K562 (cell line): ENCODE results near the gene KRI1. TPM values are rescaled to one million over a fixed set of nuclear protein-coding genes. Genes with fewer than 3 reads are reported as not detected.

Source experiments
- BCLAF1 ChIP-seq, 2 experiments: fragments of 450-650 bp in 1 of 2; IDR thresholded peaks; 2 replicates each; pipeline ENCODE4 v1.6.1; 2011 to 2017; ENCODE audit warnings: low read depth in 2 of 2, antibody characterized with exemption in 1 of 2, borderline replicate concordance in 1 of 2, low read length in 1 of 2, mild to moderate bottlenecking in 1 of 2, mixed read lengths in 1 of 2; ENCODE audit not compliant: control insufficient read depth in 1 of 2
- CBX8 ChIP-seq: fragments of 200-600 bp; sonication (generic); IDR thresholded peaks from 2 replicates; pipeline ENCODE4 v1.6.1; 2012; ENCODE audit warnings: borderline replicate concordance, mixed run types, low read depth, mild to moderate bottlenecking, moderate library complexity, mixed read lengths, low read length, control low read depth, inconsistent platforms; ENCODE audit not compliant: poor library complexity, severe bottlenecking; ENCODE audit errors: extremely low read depth
- CTBP1 ChIP-seq: fragments of 450-650 bp; IDR thresholded peaks from 2 replicates; pipeline ENCODE4 v1.6.1; 2016; ENCODE audit warnings: borderline replicate concordance
- KDM1A ChIP-seq, 2 experiments: fragments of 450-650 bp; IDR thresholded peaks; 2 replicates each; pipeline ENCODE4 v1.6.1; 2016; ENCODE audit warnings: mild to moderate bottlenecking in 2 of 2
- KLF13 ChIP-seq: fragments of 450-650 bp; IDR thresholded peaks from 2 replicates; pipeline ENCODE4 v1.6.1; 2016; ENCODE audit warnings: missing genetic modification characterization, low read depth, mild to moderate bottlenecking, missing compliant biosample characterization, moderate library complexity, borderline replicate concordance
- L3MBTL2 ChIP-seq: fragments of 450-650 bp; IDR thresholded peaks from 2 replicates; pipeline ENCODE4 v1.6.1; 2016; ENCODE audit warnings: mild to moderate bottlenecking, moderate library complexity
- PPARD ChIP-seq: fragments of 250-450 bp; sonication (Bioruptor Pico); IDR thresholded peaks from 2 replicates; pipeline ENCODE4 v1.8.0; 2022; ENCODE audit warnings: inconsistent platforms, mild to moderate bottlenecking, moderate library complexity
- RB1 ChIP-seq: fragments of 450-650 bp; IDR thresholded peaks from 2 replicates; pipeline ENCODE4 v1.6.1; 2017; ENCODE audit warnings: low read depth, mild to moderate bottlenecking
- TFE3 ChIP-seq: fragments of 450-650 bp; formaldehyde crosslinking; IDR thresholded peaks from 2 replicates; pipeline ENCODE4 v1.4.0; 2020; ENCODE audit warnings: mild to moderate bottlenecking, mixed read lengths
- ZBTB2 ChIP-seq: fragments of 450-650 bp; IDR thresholded peaks from 2 replicates; pipeline ENCODE4 v1.6.1; 2016; ENCODE audit warnings: antibody characterized with exemption
- ZFP30 ChIP-seq: fragments of 250-450 bp; sonication (Bioruptor Pico); IDR thresholded peaks from 2 replicates; pipeline ENCODE4 v1.8.0; 2022; ENCODE audit warnings: moderate library complexity, mild to moderate bottlenecking, inconsistent platforms, borderline replicate concordance
- ZNF12 ChIP-seq: sonication (generic); formaldehyde crosslinking; IDR thresholded peaks from 2 replicates; pipeline ENCODE4 v1.4.0; 2020; ENCODE audit warnings: mild to moderate bottlenecking, missing genetic modification reagents
- ZNF121 ChIP-seq: sonication (generic); formaldehyde crosslinking; conservative IDR thresholded peaks from 2 replicates; pipeline ENCODE4 v1.8.0; 2022; ENCODE audit warnings: missing genetic modification reagents
- ZNF165 ChIP-seq: fragments of 250-450 bp; sonication (Bioruptor Pico); IDR thresholded peaks from 2 replicates; pipeline ENCODE4 v1.4.0; 2020; ENCODE audit warnings: borderline replicate concordance
- ZSCAN32 ChIP-seq: fragments of 450-650 bp; formaldehyde crosslinking; IDR thresholded peaks from 2 replicates; pipeline ENCODE4 v1.4.0; 2020; ENCODE audit warnings: mild to moderate bottlenecking, moderate library complexity
- polyA plus RNA-seq, 8 experiments: library from polyadenylated mRNA; depleted of rRNA in 4 of 8; stranded (reverse) in 5 of 8; unstranded in 3 of 8; fragments of >200 nt; fragmentation: Nextera tagmentation in 2 of 8; fragmentation: Illumina TruSeq in 1 of 8; extraction: Ambion mirVana in 2 of 8; extraction: Trizol in 1 of 8; gene quantifications; 2 replicates each; pipeline versions ENCODE4 v1.2.1 to v1.2.3, GENCODE V29; 2011 to 2014; ENCODE audit warnings: inconsistent platforms in 1 of 8, missing spikeins in 1 of 8
- total RNA-seq, 7 experiments: library from RNA; depleted of rRNA in 6 of 7; stranded (reverse); fragments of >200 nt in 6 of 7; fragmentation: Illumina TruSeq in 2 of 7; extraction: Trizol in 2 of 7; gene quantifications; 2 replicates each; pipeline versions ENCODE4 v1.2.1 to v1.2.3, GENCODE V29; 2011 to 2021; ENCODE audit warnings: low replicate concordance in 1 of 7
- TF ChIP-seq, protein P1 (sequence below): fragments of 450-650 bp; formaldehyde crosslinking; IDR thresholded peaks from 2 replicates; pipeline ENCODE4 v1.4.0; 2022; ENCODE audit warnings: missing genetic modification characterization
- TF ChIP-seq, protein P2 (sequence below): fragments of 450-650 bp; IDR thresholded peaks from 2 replicates; pipeline ENCODE4 v1.6.1; 2016; ENCODE audit warnings: mild to moderate bottlenecking

KRI1 gene
- total and polyA plus RNA-seq, 9 of the 15 experiments (the other 6 are each of a cell fraction or from before 2014, with no cell fraction given): 1.1 to 50.7 (median 24.7) TPM

DNA sequence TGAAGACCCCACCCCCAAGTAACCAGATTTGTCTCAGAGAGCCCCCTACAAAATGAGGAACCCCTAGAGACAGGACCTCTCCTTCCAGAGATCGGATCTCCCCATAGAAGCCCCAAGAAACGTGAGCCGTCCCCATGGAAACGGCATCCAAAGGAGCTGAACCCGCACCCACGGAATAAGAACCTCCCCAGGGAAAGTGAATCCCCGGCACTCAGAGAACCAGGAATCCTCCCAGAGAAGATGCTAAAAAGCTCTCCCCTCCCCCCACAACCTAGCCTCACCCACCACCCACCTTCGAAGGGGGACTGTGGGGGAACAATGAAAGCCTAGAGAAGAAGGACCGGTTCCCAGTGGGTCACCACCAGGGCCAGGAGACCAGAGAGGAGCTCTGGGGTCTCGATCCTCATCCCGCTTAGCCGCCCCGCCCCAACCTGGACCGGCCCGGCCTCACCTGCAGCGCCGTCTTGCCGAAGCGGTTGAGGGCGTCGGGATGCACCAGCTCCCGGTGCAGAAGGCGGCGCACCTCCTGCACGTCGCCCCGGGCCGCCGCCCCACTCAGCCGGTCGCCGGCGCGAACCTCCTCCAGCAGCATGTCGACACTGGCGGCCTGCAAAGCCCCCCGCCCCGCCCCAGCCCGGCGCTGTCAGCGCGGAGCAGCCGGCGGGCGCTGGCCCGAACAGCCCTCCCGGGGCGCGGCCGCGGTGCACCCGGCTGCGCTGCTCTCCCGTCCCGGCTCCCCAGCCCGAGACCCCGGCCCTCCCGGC lies 2.4 kb upstream of the KRI1 start (continued):
- peak; percentile 19; the same call in 1 of the 2 replicates for TF ChIP-seq L3MBTL2
- TF ChIP-seq, protein P1, sequence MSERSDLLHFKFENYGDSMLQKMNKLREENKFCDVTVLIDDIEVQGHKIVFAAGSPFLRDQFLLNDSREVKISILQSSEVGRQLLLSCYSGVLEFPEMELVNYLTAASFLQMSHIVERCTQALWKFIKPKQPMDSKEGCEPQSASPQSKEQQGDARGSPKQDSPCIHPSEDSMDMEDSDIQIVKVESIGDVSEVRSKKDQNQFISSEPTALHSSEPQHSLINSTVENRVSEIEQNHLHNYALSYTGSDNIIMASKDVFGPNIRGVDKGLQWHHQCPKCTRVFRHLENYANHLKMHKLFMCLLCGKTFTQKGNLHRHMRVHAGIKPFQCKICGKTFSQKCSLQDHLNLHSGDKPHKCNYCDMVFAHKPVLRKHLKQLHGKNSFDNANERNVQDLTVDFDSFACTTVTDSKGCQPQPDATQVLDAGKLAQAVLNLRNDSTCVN: no peak
- peak; percentile 77; the same call in 1 of the 2 replicates for TF ChIP-seq CTBP1
- no peak for TF ChIP-seq CBX8
- TF ChIP-seq KLF13 (tag): no peak
- TF ChIP-seq BCLAF1 (IDR thresholded peaks at IDR 0.05; ENCODE audit: borderline replicate concordance in 1 of 2, control insufficient read depth in 1 of 2, low read depth in 2 of 2, low read length in 1 of 2): no peak
- no peak for TF ChIP-seq ZBTB2
- TF ChIP-seq ZSCAN32 (CRISPR knock-in tag): no peak
- no peak for TF ChIP-seq ZFP30 (CRISPR knock-in tag)
- TF ChIP-seq TFE3: no peak
- no peak for TF ChIP-seq ZNF165 (CRISPR knock-in tag)
- TF ChIP-seq ZNF121 (CRISPR knock-in tag): no peak
- peak; percentile 24 to 32; a peak in 2 of 4 replicates for TF ChIP-seq KDM1A (IDR thresholded peaks at IDR 0.05)
- no peak for TF ChIP-seq PPARD (CRISPR knock-in tag)
- TF ChIP-seq, protein P2, sequence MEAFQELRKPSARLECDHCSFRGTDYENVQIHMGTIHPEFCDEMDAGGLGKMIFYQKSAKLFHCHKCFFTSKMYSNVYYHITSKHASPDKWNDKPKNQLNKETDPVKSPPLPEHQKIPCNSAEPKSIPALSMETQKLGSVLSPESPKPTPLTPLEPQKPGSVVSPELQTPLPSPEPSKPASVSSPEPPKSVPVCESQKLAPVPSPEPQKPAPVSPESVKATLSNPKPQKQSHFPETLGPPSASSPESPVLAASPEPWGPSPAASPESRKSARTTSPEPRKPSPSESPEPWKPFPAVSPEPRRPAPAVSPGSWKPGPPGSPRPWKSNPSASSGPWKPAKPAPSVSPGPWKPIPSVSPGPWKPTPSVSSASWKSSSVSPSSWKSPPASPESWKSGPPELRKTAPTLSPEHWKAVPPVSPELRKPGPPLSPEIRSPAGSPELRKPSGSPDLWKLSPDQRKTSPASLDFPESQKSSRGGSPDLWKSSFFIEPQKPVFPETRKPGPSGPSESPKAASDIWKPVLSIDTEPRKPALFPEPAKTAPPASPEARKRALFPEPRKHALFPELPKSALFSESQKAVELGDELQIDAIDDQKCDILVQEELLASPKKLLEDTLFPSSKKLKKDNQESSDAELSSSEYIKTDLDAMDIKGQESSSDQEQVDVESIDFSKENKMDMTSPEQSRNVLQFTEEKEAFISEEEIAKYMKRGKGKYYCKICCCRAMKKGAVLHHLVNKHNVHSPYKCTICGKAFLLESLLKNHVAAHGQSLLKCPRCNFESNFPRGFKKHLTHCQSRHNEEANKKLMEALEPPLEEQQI: no peak
- peak; percentile 36; the same call in 1 of the 2 replicates for TF ChIP-seq RB1
- TF ChIP-seq ZNF12: no peak
